H54 (cell line): Measurements from ENCODE around the gene MPV17L2.

Experiments used
- DNase-seq: peaks from one replicate; pipeline ENCODE4 v3.0.0; 2011; ENCODE audit warnings: low spot score, mixed read lengths; ENCODE audit not compliant: insufficient read length
- FAIRE-seq: peaks from 3 replicates; lab custom pipeline; 2011; peaks lifted over from hg19 to GRCh38; lab: Jason Lieb, UNC
- POLR2A ChIP-seq: IDR thresholded peaks from 2 replicates; pipeline ENCODE4 v1.6.1; 2011; ENCODE audit warnings: low read depth, mild to moderate bottlenecking, low read length

Gene MPV17L2

GRCh38 chr19:18245297-18245696, 52.3 kb downstream of the MPV17L2 start:
- FAIRE-seq: no peak
- TF ChIP-seq POLR2A: no peak
- DNase-seq: no peak
